ENCODE results near the gene ATG14.

DNA sequence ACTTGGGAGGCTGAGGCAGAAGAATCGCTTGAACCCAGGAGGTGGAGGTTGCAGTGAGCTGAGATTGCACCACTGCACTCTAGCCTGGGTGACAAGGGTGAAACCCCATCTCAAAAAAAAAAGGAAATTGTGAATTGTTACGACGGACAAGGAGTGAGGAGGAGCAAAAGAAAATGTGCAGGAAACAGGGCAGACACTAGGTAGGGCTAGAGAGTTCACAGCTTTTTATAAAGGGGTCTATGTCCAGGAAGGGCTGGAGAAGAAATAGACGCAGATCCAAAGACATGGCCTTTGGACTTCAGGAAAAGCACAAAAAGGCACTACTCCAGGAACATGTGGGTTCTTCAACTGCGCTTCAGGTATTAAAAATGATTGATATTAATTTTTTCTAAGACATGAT is 34.4 kb downstream of the ATG14 start:
- TF ChIP-seq, protein P1, sequence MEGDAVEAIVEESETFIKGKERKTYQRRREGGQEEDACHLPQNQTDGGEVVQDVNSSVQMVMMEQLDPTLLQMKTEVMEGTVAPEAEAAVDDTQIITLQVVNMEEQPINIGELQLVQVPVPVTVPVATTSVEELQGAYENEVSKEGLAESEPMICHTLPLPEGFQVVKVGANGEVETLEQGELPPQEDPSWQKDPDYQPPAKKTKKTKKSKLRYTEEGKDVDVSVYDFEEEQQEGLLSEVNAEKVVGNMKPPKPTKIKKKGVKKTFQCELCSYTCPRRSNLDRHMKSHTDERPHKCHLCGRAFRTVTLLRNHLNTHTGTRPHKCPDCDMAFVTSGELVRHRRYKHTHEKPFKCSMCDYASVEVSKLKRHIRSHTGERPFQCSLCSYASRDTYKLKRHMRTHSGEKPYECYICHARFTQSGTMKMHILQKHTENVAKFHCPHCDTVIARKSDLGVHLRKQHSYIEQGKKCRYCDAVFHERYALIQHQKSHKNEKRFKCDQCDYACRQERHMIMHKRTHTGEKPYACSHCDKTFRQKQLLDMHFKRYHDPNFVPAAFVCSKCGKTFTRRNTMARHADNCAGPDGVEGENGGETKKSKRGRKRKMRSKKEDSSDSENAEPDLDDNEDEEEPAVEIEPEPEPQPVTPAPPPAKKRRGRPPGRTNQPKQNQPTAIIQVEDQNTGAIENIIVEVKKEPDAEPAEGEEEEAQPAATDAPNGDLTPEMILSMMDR (IDR thresholded peaks at IDR 0.05): no peak
- TF ChIP-seq EP300 (IDR thresholded peaks at IDR 0.05): no peak
- no peak for TF ChIP-seq POLR2A (IDR thresholded peaks at IDR 0.05)
